Left colon (tissue), 2 donors: Measurements from ENCODE around the gene PLXDC2. TPM values are rescaled to one million over a fixed set of nuclear protein-coding genes. Genes with fewer than 3 reads are reported as not detected.

Source experiments
- ATAC-seq: fragments of 200-7000 bp; cut with Tn5 transposase; one replicate; pipeline ENCODE4 v1.9.1; 2020; ENCODE audit warnings: mild to moderate bottlenecking, moderate library complexity
- DNase-seq, 2 donors: peaks; one replicate each; pipeline ENCODE4 v3.0.0-alpha.2; 2020
- intact Hi-C, 2 donors: fragments of 100-400 bp; cut with DNase I in 1 of 2; cut with micrococcal nuclease in 1 of 2; formaldehyde crosslinking; loops; one replicate each; pipeline versions ENCODE4 v1.11.2 to v1.14.0; 2022; cut with DNase I, micrococcal nuclease
- total RNA-seq, 2 donors: library from RNA; stranded (reverse); fragmentation: NEBNext Ultra II Directional; extraction: Animal tissue kit (Norgen Biotek cat#: 25700); gene quantifications; one replicate each; pipeline ENCODE4 v1.2.1, GENCODE V29; 2021
- donor health status: DM: no; HTN: no; CAD: no.
- donor health status: DM: yes; HTN: yes; CAD: no.

Gene PLXDC2
- total RNA-seq, 2 donors from 2014 or later: 28.1 to 37.3 TPM

GRCh38 chr10:19811540-19811939 is 4.7 kb upstream of the PLXDC2 start:
- intact Hi-C loops: no loop called here
- ATAC-seq: no peak

DNA sequence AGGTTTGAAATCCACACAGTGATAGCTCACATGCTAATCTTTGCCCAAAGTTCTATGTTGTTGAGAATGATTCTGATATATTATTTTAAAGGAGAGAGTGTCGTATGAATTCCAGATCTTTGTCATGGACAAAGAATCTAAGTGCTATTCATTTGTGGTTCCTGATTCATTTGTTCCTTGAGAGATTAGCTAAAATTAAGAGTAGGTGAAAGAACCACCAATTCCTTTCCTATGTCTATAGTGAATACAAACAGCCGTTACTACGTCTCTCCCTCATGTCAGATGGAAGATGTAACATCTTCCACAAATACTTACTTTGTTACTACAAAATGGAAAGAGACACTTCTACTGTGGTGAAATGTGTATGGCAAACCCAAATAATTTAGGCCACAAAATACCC is 3.3 kb upstream of the PLXDC2 start:
- intact Hi-C loops: no loop called here
- ATAC-seq: no peak
- no peak for DNase-seq

More at GRCh38 chr10:19811540-19811939, 4.7 kb upstream of the PLXDC2 start:
- DNase-seq: peak in 1 of 2 donors; percentile 13

- intact Hi-C loops: no loop called here
- ATAC-seq (no peak), DNase-seq (peak; percentile 36 to 43)
Measured at GRCh38 chr10:19815036-19815730, 1.0 kb upstream of the PLXDC2 start.

GRCh38 chr10:19815731-19816410 is 361 bp upstream of the PLXDC2 start:
- DNase-seq: peak; percentile 78 to 80
- peak; percentile 67 for ATAC-seq
- intact Hi-C loops: no loop called here

GRCh38 chr10:19817231-19817933 is 1.1 kb downstream of the PLXDC2 start:
- ATAC-seq: peak; percentile 41
- intact Hi-C loops: no loop called here
- peak; percentile 44 to 53 for DNase-seq

- no peak for DNase-seq
- ATAC-seq: no peak
- intact Hi-C loops: no loop called here
Measured at GRCh38 chr10:19818876-19819275, 2.6 kb downstream of the PLXDC2 start.

GRCh38 chr10:19819419-19820033 is 3.3 kb downstream of the PLXDC2 start:
- intact Hi-C loops: no loop called here
- ATAC-seq (peak; percentile 34), DNase-seq (peak in 1 of 2 donors; percentile 39)

DNA sequence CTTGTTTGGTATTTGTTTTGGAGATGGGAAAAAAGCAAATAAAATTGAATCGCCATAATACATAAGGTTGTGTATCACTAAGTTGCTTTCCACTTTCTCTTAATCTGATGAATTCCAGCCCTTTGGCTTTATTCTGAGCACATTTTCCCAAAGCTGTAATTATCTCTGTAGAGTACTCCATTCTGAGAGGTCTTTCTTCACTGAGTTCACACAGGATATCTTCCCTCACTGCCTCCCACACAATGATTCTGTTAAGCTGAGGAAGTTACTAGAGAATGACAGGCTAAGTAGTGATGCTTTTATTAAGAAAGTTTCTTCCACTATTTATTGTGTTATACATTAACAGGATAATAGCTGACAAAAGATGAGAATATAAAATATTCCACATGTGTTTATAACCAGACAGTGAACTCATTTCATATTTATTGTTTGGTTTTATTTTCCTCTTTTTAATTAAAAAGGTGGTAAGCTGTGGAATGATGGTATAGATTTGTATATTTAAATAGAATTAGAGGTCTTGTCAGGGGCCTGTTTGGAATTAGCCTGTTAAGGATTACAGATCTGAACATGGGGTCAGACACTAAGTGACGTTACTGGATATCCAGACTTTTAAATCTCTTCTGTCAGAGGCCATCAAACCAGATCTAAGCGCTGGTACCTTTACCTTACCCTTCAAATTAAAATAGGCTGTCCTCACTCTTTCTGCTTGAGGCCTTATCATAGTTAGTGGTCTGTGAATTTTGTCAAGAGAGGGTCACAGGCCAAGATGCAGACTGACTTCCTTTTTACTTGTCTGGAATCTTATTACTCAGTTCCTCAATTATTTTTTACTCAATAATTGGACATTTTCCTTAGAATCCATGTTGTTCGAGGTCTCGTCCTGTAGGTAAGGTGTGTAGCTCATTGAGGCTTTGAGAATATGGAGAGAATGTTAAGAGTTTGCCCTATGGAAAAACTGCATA is 8.4 kb downstream of the PLXDC2 start:
- intact Hi-C loops: no loop called here
- DNase-seq (no peak), ATAC-seq (no peak)

DNA sequence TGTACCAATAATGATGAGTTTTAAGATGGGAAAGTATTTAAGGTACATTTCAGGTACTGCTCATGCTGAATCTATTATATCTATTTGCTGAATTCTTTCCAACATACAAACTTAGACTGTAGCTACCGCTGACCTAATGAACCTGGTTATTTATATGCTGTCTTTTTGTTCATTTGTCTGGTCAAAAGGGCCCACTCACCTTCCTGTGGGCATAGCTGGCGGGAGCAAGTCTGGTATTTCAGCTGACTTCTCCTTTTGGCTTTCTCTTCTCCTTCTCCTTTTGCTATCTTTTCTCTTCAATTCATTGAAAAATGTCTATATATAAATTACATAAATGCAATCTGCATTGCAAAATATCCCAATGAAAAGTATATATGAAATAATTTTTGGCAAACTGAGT is 9.5 kb downstream of the PLXDC2 start:
- intact Hi-C loops: no loop called here
- DNase-seq (no peak), ATAC-seq (no peak)

- intact Hi-C loops: no loop called here
- DNase-seq (no peak), ATAC-seq (no peak)
Measured at GRCh38 chr10:19826712-19827111, 10.5 kb downstream of the PLXDC2 start.

DNA sequence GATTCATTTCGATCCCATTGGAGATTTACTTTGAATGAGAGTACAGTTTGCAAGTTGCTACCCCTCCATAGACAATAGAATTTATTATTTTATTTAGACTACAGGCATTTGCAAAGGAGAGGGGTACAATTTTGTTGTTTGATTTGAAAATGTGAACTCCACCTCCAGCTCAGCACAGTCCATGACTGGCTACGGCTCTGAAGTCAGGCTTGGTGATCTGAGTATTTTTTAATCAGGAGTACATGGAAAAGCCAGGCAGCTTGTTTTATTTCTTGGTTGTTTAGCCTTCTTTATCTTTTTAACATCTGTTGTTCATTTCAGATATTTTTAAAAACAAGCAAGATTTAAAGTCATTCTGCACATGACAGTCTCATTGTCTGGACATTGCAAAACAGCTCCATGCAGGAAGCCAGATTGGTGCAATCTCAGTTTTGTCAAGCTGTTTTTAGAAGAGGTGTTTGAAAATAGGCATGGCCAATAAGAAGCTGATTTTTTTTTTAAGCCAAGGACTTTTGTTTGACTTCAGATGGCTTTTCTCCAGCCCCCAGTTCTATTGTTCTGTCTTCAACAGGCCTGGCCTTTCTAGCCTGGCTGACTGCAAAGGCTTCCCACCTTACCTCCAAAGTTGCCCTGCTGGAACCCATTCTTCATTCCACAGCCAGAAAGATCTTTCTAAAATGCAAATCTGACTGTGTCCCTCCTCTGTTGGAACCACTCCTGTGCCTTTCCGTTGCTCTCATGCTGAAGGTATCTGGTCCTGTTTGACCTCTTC is 12.2 kb downstream of the PLXDC2 start:
- intact Hi-C loops: no loop called here
- DNase-seq (no peak), ATAC-seq (no peak)

DNA sequence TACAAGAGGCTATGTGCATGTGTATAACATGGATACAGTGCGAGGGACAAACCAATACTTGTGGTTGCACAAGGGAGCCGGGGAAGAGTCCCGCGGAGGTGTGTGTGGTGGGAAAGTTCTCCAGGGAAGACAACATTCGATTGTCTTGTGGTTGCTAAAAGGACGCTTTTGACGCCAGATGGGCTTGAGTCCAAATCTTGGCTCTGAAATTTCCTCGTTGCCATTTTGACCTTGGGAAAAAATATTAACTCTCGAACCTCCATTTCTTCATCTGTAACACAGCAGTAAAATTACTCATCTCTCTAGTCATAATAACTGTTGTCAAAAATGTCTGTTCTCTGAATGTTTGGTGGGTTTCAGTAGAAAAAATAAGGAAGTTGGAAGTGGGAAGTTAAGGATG is 16.5 kb downstream of the PLXDC2 start:
- DNase-seq (no peak), ATAC-seq (no peak)
- intact Hi-C loops: loop anchor here in 1 of 2 donors (10.0 kb wide), 1 partner anchor 82 kb away; no protein-coding TSS in a partner anchor

DNA sequence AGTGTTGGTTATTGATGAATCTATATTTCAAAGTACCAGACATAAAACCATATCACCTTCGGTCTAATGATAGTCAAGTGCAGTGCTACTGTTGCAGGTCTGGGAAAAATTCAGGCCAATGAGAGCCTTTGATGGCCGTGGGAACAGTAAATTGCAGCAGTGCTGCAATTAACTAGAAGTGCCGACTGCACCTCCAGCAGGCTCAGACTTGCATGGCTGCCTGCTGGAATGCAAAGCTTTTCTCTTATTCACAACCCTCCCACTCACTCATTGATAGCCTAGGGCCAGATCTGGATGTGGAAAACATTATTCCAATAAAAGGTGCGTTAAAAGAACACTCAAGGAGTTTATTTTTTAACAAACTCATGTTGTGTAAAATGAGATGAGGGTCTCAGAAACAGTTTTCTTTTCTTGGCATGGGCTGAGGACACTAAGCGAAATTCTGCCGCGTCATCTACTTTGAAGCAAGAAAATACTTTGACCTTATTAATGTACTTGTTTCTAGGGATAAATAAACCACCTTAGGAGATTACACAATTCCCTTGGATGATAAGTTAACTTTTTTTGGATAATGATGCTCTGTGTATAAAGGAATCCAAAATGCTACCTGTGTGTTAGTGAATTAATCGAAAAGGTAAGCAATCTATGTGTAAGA is 17.1 kb downstream of the PLXDC2 start:
- intact Hi-C loops: loop anchor here in 1 of 2 donors (10.0 kb wide), 1 partner anchor 82 kb away; no protein-coding TSS in a partner anchor
- ATAC-seq: no peak

DNA sequence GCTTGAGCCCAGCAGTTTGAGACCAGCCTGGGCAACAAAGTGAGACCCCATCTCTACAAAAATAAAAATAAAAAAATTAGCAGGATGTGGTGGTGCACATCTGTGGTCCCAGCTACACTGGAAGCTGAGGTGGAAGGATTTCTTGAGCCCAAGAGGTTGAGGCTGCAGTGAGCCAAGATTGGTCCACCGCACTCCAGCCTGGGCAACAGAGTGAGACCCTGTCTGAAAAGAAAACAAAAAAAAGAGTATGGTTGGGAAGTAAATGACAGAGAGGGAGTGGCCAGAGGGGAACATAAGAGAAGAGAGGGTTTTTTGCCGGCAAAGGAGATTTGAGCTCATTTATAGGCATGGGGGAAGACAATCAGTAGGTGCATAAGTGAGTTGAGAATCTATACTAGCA is 19.7 kb downstream of the PLXDC2 start:
- DNase-seq (no peak), ATAC-seq (no peak)
- intact Hi-C loops: loop anchor here in 1 of 2 donors (10.0 kb wide), 1 partner anchor 79 kb away; no protein-coding TSS in a partner anchor

More for the DNA sequence above, 17.1 kb downstream of the PLXDC2 start:
- no peak for DNase-seq

- ATAC-seq (no peak), DNase-seq (no peak)
- intact Hi-C loops: loop anchor here in 1 of 2 donors (10.0 kb wide), 1 partner anchor 76 kb away; no protein-coding TSS in a partner anchor
Measured at GRCh38 chr10:19839090-19839489, 22.9 kb downstream of the PLXDC2 start.

DNA sequence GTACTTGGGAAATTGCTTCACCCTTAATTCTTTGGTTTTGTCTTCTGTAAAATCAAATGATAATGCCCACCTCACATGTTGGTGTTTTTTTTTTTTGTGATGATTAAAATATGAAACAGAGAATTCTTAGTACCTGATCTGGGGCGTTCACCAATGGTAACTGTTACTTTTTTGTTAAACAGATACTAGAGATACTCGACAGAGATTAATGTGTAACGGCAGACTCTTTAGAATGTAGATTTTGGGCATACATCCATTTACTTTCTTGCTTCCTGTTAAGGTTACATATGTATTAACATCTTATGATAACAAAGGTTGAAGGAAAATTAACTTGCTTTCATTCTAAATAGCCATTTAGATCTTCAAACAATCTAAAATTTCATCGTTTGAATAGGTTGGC is 23.3 kb downstream of the PLXDC2 start:
- intact Hi-C loops: loop anchor here in 1 of 2 donors (10.0 kb wide), 1 partner anchor 75 kb away; no protein-coding TSS in a partner anchor
- ATAC-seq (no peak), DNase-seq (no peak)

GRCh38 chr10:19840776-19841175 is 24.5 kb downstream of the PLXDC2 start:
- no peak for ATAC-seq
- DNase-seq: no peak
- intact Hi-C loops: no loop called here
